NCI-H345 (cell line): ENCODE data around the gene PGM3.

Experiments
- DNase-seq: peaks from one replicate; lab custom pipeline; 2025; lab: John Stamatoyannopoulos, UW

The PGM3 gene

GRCh38 chr6:83183082-83183828 lies 9.8 kb downstream of the PGM3 start:
- DNase-seq: no peak

GRCh38 chr6:83182114-83182513 lies 11.0 kb downstream of the PGM3 start:
- DNase-seq: no peak

- DNase-seq: no peak
Observed at GRCh38 chr6:83180426-83180950, 12.6 kb downstream of the PGM3 start.

- no peak for DNase-seq
Observed at GRCh38 chr6:83176246-83176645, 16.8 kb downstream of the PGM3 start.

GRCh38 chr6:83169511-83169910 lies 23.6 kb downstream of the PGM3 start:
- no peak for DNase-seq

- DNase-seq: no peak
Observed at GRCh38 chr6:83169106-83169505, 24.0 kb downstream of the PGM3 start.

GRCh38 chr6:83168556-83168955 lies 24.5 kb downstream of the PGM3 start:
- DNase-seq: no peak

GRCh38 chr6:83167726-83168278 lies 25.3 kb downstream of the PGM3 start:
- DNase-seq: no peak

GRCh38 chr6:83160167-83160566 lies 32.9 kb downstream of the PGM3 start:
- DNase-seq: no peak

GRCh38 chr6:83155794-83156193 lies 37.3 kb downstream of the PGM3 start:
- no peak for DNase-seq

- no peak for DNase-seq
Observed at GRCh38 chr6:83153883-83154521, 39.1 kb downstream of the PGM3 start.

- no peak for DNase-seq
Observed at GRCh38 chr6:83152913-83153312, 40.2 kb downstream of the PGM3 start.

- DNase-seq: no peak
Observed at GRCh38 chr6:83151114-83151513, 42.0 kb downstream of the PGM3 start.

- DNase-seq: no peak
Observed at GRCh38 chr6:83138758-83139157, 54.3 kb downstream of the PGM3 start.

- no peak for DNase-seq
Observed at GRCh38 chr6:83138118-83138722, 54.8 kb downstream of the PGM3 start.

- no peak for DNase-seq
Observed at GRCh38 chr6:83132121-83132520, 60.9 kb downstream of the PGM3 start.

- DNase-seq: no peak
Observed at GRCh38 chr6:83127976-83128375, 65.1 kb downstream of the PGM3 start.

GRCh38 chr6:83127258-83127657 lies 65.8 kb downstream of the PGM3 start:
- no peak for DNase-seq

GRCh38 chr6:83126807-83127206 lies 66.3 kb downstream of the PGM3 start:
- DNase-seq: no peak

- DNase-seq: no peak
Observed at GRCh38 chr6:83126223-83126622, 66.8 kb downstream of the PGM3 start.

- no peak for DNase-seq
Observed at GRCh38 chr6:83125425-83125824, 67.6 kb downstream of the PGM3 start.

- DNase-seq: no peak
Observed at GRCh38 chr6:83124553-83124952, 68.5 kb downstream of the PGM3 start.
